Gastroesophageal sphincter (tissue), 4 donors: ENCODE measurements around the gene CRYBA4. TPM values are rescaled to one million over a fixed set of nuclear protein-coding genes. Genes with fewer than 3 reads are reported as not detected.

Experiments used
- ATAC-seq: fragments of 150-250 bp; one replicate; pipeline ENCODE4 v1.9.1; 2016; ENCODE audit warnings: mild to moderate bottlenecking, moderate library complexity
- H3K27ac ChIP-seq, 4 donors: fragments of 200-600 bp; sonication (generic) in 3 of 4; 1 replicate in 3 of 4; 2 replicates in 1 of 4; pipeline ENCODE4 v1.5.1; 2016 to 2019
- H3K27me3 ChIP-seq: fragments of 200-600 bp; sonication (generic); one replicate; pipeline ENCODE4 v1.5.1; 2019
- H3K36me3 ChIP-seq, 2 donors: fragments of 200-600 bp; sonication (generic); one replicate each; pipeline ENCODE4 v1.5.1; 2019; ENCODE audit warnings: control low read depth in 1 of 2
- H3K4me1 ChIP-seq, 3 donors: fragments of 200-600 bp; sonication (generic); 1 replicate in 2 of 3; 2 replicates in 1 of 3; pipeline ENCODE4 v1.5.1; 2016 to 2019; ENCODE audit warnings: control low read depth in 2 of 3
- H3K4me3 ChIP-seq, 2 donors: fragments of 200-600 bp; sonication (generic); one replicate each; pipeline ENCODE4 v1.5.1; 2019; ENCODE audit warnings: mild to moderate bottlenecking in 1 of 2, moderate library complexity in 1 of 2
- H3K9me3 ChIP-seq, 3 donors: fragments of 200-600 bp; sonication (generic); one replicate each; pipeline ENCODE4 v1.5.1; 2017 to 2019; ENCODE audit warnings: control low read depth in 2 of 3
- EP300 ChIP-seq: sonication (generic); formaldehyde crosslinking; IDR thresholded peaks from one replicate; pipeline ENCODE4 v1.6.1; 2017; ENCODE audit warnings: antibody characterized with exemption, mild to moderate bottlenecking
- POLR2A ChIP-seq, 2 donors: fragments of 450-650 bp; IDR thresholded peaks; one replicate each; pipeline ENCODE4 v1.6.1; 2017; ENCODE audit warnings: antibody characterized with exemption in 2 of 2, mild to moderate bottlenecking in 2 of 2, moderate library complexity in 1 of 2
- POLR2AphosphoS5 ChIP-seq: sonication (generic); formaldehyde crosslinking; IDR thresholded peaks from one replicate; pipeline ENCODE4 v1.6.1; 2017; ENCODE audit warnings: antibody characterized with exemption
- WGBS, 2 donors: methylation state at CpG; one replicate each; pipeline ENCODE4 v1.1.5; 2018; ENCODE audit warnings: low coverage in 1 of 2; 5-methylcytosine and 5-hydroxymethylcytosine counted together
- small RNA-seq, 4 donors: library from RNA; depleted of rRNA; stranded (forward); fragments of <200 nt; gene quantifications; one replicate each; pipeline ENCODE3, GENCODE V24; 2016
- total RNA-seq, 4 donors: library from RNA; depleted of rRNA; stranded (reverse); fragments of >200 nt; gene quantifications; one replicate each; pipeline ENCODE4 v1.1.0, GENCODE V29; 2016
- TF ChIP-seq, protein P1 (sequence below), 4 experiments: fragments of 200-600 bp in 2 of 4; fragments of 450-650 bp in 2 of 4; sonication (generic) in 1 of 4; IDR thresholded peaks; one replicate each; pipeline ENCODE4 v1.5.1; 2017 to 2019; ENCODE audit warnings: antibody characterized with exemption in 4 of 4, mild to moderate bottlenecking in 2 of 4, moderate library complexity in 2 of 4

Gene CRYBA4
- total RNA-seq, 4 donors from 2014 or later: not detected

- H3K27me3 ChIP-seq: no peaks in the 10 kb centered on the region
- TF ChIP-seq, protein P1, sequence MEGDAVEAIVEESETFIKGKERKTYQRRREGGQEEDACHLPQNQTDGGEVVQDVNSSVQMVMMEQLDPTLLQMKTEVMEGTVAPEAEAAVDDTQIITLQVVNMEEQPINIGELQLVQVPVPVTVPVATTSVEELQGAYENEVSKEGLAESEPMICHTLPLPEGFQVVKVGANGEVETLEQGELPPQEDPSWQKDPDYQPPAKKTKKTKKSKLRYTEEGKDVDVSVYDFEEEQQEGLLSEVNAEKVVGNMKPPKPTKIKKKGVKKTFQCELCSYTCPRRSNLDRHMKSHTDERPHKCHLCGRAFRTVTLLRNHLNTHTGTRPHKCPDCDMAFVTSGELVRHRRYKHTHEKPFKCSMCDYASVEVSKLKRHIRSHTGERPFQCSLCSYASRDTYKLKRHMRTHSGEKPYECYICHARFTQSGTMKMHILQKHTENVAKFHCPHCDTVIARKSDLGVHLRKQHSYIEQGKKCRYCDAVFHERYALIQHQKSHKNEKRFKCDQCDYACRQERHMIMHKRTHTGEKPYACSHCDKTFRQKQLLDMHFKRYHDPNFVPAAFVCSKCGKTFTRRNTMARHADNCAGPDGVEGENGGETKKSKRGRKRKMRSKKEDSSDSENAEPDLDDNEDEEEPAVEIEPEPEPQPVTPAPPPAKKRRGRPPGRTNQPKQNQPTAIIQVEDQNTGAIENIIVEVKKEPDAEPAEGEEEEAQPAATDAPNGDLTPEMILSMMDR (IDR thresholded peaks at IDR 0.05): peak; percentile 81 to 91 (median 85)
- no peak for TF ChIP-seq POLR2A (IDR thresholded peaks at IDR 0.05)
- no peak for TF ChIP-seq POLR2AphosphoS5
- TF ChIP-seq EP300: no peak
- peaks cover 0 to 36% of the 10 kb centered on the region in 2 donors for H3K36me3 ChIP-seq
- H3K9me3 ChIP-seq: no peaks in the 10 kb centered on the region
- ATAC-seq: peak; percentile 75
- WGBS, 2 donors: 28 to 77% methylated on average over 4 to 6 of the region's 9 CpGs
- no peak overlapping the region for H3K4me3 ChIP-seq
- H3K27ac ChIP-seq: no peak overlapping the region
- peaks cover 0 to 34% (median 3%) of the 10 kb centered on the region in 3 donors for H3K4me1 ChIP-seq
Measured at GRCh38 chr22:26679003-26679629, 57.4 kb downstream of the CRYBA4 start.

Small RNA genes within 50 kb of the gene (small RNA-seq; reads per million reads assigned to genes)
- gene RF01874: 0 reads per million in 4 donors

Other genes with a start within 250 kb of the CRYBA4 start
- 1 to 10 TPM; 1.0 to 1.4 (median 1.2) TPM for gene ASPHD2, start 192.7 kb upstream of the CRYBA4 start, total RNA-seq
- gene HPS4, start 138.2 kb upstream of the CRYBA4 start, total RNA-seq: 10 to 100 TPM; 11.2 to 34.7 (median 20.3) TPM
- 10 to 100 TPM; 16.7 to 30.0 (median 23.5) TPM for gene SRRD, start 138.1 kb upstream of the CRYBA4 start, total RNA-seq
- 10 to 100 TPM; 20.3 to 38.3 (median 21.6) TPM for gene TFIP11, start 109.5 kb upstream of the CRYBA4 start, total RNA-seq
- gene TPST2, start 31.8 kb upstream of the CRYBA4 start, total RNA-seq: 10 to 100 TPM; 16.8 to 27.7 (median 21.0) TPM
- gene CRYBB1, start 3.9 kb upstream of the CRYBA4 start, total RNA-seq: under 1 TPM in 1 of 4 donors, not detected in 3; 0.40 TPM
- gene MIAT, start 35.6 kb downstream of the CRYBA4 start, total RNA-seq: 1 to 10 TPM in 1 of 4 donors, under 1 TPM in 3; 0.05 to 1.1 (median 0.41) TPM